Measurements from ENCODE around the gene DMXL1.
"Not testable (repeated sequence)": the region's sequence is repeated elsewhere in the genome, so short reads cannot be mapped to it uniquely, and the experiment has no call there.

The DMXL1 gene

GRCh38 chr5:119071561-119071995 is 691 bp downstream of the DMXL1 start:
- no peak for FAIRE-seq

GRCh38 chr5:119072496-119072895 is 1.6 kb downstream of the DMXL1 start:
- no peak for FAIRE-seq

DNA sequence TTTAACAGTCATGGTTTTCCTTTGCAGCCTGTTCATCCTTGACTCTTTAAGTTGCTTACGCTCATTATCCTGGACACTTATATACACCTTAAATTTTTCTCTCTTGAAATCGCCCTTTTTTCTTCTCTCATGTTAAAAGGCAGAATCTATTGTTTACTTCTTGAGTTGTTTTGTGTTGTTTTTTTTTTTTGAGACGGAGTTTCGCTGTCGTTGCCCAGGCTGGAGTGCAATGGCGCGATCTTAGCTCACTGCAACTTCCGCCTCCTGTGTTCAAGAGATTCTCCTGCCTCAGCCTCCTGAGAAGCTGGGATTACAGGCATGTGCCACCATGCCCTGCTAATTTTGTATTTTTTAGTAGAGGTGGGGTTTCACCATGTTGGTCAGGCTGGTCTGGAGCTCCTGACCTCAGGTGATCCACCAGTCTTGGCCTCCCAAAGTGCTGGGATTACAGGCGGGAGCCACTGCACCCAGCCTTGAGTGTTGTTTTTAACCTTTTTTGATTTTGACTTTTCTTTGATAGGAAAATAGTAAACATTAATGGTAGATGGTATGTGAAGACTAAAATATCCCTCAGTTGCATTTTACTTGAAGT is 3.0 kb downstream of the DMXL1 start:
- FAIRE-seq = not testable (repeated sequence)

DNA sequence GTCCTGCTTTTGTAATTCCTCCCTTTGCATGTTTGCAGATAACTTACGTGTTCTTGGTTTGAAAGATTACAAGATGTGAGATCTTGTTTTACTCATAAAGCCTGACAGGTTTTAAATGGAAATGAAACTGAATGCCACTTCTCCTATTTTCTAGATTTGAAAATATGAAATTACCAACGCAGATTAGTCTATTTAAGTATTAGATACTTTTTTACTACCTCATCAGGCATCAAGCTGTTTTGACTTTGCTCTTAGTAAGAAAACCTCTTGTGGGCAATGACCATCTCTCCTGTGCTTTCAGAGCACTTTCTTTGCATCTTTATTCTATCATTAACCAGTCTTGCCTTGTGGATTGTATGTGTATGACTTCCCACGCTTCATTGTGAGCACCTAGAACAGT is 3.5 kb downstream of the DMXL1 start:
- FAIRE-seq = no peak

- not testable (repeated sequence) for FAIRE-seq
Observed at GRCh38 chr5:119075269-119075668, 4.4 kb downstream of the DMXL1 start.

GRCh38 chr5:119076080-119076479 is 5.2 kb downstream of the DMXL1 start:
- FAIRE-seq = no peak

DNA sequence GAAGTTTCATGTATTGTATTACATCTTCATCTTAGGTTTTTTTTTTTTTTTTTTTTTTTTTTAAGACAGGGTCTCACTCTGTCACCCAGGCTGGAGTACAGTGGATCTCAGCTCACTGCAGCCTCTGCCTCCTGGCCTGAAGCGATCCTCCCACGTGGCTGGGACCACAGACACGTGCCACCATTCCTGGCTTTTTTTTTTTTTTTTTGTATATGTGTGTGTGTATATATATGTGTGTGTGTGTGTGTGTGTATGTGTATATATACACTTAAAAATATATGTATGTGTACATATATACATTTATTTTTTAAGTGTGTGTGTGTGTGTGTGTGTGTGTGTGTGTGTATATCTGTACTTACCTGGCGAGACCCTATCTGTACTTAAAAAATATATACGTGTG is 6.6 kb downstream of the DMXL1 start:
- FAIRE-seq = no peak

DNA sequence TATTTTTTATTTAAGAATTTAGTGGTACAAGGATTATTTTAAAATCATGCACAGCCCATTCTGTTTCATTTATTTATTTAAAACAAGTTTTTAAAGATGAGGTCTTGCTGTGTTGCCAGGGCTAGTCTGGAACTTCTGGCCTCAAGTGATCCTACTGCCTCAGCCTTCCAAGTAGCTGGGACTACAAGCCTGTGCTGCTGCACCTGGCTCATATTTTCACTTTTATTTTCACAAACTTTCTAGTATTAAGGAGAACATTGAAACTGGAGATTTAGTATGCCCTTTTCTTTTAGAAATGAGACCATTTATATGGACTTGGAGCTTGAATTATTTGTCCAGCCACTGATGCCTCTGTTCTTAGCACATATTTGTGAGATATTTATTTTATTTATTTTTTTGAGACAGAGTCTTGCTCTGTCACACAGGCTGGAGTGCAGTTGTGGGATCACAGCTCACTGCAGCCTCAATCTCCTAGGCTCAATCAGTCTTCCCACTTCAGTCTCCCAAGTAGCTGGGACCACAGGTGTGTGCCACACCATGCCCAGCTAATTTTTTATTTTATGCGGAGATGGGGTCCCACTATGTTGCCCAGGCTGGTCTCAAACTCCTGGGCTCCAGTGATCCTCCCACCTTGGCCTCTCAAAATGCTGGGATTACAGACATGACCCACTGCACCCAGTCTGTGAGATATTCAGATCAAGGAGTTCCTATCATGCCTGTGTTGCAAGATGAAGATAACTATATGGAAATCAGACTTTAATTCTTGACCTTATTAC is 7.4 kb downstream of the DMXL1 start:
- no peak for FAIRE-seq

DNA sequence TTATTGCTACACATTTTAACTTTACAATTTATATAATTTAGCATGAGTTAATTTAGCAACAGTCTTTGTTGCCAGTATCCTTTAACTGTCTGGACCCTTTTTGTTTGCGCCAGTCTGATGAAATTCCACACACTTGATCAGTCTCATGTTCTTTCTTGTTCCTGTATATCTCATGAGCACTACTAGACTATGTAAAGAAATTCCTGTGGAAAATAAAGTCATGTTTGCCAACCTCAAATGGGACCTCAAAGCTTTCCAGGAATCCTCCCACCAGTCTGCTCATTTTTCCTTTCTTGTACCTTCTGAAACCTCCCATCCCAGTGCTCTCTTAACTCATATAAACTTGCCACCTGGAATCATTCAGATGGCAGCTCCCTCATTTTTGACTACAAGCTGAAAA is 8.0 kb downstream of the DMXL1 start:
- FAIRE-seq = no peak

- no peak for FAIRE-seq
Observed at GRCh38 chr5:119079318-119079921, 8.5 kb downstream of the DMXL1 start.

GRCh38 chr5:119080936-119081335 is 10.0 kb downstream of the DMXL1 start:
- FAIRE-seq = no peak

- FAIRE-seq = no peak
Observed at GRCh38 chr5:119082691-119083090, 11.8 kb downstream of the DMXL1 start.

DNA sequence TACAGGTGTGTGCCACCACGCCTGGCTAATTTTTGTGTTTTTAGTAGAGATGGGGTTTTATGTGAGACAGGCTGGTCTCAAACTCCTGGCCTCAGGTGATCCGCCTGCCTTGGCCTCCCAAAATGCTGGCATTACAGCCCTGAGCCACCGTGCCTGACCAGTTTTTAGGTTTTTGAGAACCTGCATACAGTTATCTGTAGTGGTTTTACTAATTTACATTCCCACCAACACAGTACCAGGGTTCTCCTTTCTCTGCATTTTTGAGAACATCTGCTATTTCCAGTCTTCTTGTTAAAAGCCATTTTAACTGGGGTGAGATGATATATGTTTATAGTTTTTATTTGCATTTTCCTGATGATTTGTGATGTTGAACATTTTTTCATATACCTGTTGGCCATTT is 12.8 kb downstream of the DMXL1 start:
- FAIRE-seq = no peak

GRCh38 chr5:119088438-119088837 is 17.6 kb downstream of the DMXL1 start:
- FAIRE-seq = no peak

DNA sequence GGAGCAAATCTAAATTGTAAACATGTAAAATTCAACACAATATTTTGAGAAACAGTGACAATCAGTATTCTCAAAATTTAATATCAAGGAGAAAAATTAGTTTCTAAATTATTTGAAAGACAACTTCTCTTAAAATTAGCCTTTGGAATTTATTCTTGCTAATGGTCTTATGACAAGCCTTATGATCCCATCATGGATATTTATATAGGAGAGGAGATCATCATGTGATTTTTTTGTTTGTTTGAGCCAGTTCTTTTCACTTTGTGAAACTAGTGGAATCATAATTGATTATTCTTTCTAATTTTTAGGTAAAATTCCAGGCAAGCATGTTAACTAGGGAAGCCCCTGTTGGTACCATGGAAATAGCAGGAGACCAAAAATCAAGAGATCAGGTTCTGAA is 24.7 kb downstream of the DMXL1 start:
- FAIRE-seq = no peak

- FAIRE-seq = no peak
Observed at GRCh38 chr5:119105971-119106370, 35.1 kb downstream of the DMXL1 start.

DNA sequence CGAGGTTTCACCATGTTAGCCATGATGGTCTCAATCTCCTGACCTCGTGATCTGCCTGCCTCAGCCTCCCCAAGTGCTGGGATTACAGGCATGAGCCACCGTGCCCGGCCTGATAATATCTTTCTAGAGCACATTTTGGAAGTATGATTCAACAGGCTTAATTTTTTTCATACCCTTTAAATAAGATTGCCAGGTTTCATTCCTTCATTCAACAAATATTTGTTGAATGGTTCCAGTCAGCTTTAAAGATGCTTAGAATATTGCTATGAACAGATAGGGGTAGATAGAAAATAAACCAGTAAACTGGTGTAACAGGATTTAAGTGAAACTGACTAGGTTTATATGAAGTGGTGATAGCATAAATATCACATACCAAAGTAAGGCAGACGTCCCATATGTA is 41.3 kb downstream of the DMXL1 start:
- no peak for FAIRE-seq

DNA sequence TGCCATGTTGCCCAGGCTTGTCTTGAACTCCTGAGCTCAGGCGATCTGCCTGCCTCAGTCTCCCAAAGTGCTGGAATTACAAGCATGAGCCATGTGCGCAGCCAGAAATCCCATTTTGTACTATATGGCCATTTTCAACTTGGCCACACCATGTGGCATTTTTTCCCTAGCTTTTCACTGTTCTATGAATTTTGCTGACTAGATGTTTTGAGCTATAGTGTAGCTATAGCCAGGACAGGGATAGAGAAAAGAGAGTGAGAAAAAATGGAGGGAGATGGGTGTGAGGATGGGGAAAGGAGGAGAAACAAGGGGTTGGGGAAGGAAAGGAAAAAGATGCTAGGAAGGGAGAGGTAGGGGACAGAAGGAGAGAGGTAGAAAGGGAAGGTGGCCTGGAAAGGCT is 46.4 kb downstream of the DMXL1 start:
- no peak for FAIRE-seq

GRCh38 chr5:119118000-119118399 is 47.1 kb downstream of the DMXL1 start:
- no peak for FAIRE-seq

DNA sequence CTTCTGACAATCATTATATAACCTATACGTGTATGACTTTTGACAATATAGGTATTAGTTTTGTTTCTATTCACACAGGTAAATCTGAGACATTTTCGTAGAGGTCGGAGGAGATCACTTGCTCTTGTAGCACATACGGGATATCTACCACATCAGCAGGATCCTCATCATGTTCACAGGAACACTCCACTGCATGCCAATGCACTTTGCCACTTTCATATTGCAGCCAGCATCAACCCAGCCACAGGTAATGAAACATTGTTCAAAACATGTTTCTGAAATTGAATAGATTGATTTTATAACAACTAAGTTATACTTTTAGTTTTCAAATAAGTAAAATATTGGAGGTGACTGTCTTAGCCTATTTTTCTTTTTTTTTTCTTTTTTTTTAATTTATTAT is 50.0 kb downstream of the DMXL1 start:
- no peak for FAIRE-seq

DNA sequence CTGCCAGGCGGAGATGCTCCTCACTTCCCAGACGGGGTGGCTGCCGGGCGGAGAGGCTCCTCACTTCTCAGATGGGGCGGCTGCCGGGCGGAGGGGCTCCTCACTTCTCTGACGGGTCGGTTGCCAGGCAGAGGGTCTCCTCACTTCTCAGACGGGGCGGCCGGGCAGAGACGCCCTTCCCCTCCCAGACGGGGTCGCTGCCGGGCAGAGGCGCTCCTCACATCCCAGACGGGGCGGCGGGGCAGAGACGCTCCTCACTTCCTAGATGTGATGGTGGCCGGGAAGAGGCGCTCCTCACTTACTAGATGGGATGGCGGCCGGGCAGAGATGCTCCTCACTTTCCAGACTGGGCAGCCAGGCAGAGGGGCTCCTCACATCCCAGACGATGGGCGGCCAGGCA is 51.6 kb downstream of the DMXL1 start:
- FAIRE-seq = not testable (repeated sequence)

- no peak for FAIRE-seq
Observed at GRCh38 chr5:119123280-119123679, 52.4 kb downstream of the DMXL1 start.

GRCh38 chr5:119129770-119130169 is 58.9 kb downstream of the DMXL1 start:
- no peak for FAIRE-seq

GRCh38 chr5:119131530-119132304 is 60.8 kb downstream of the DMXL1 start:
- FAIRE-seq = no peak

Measured in A204.1 (cell line).